ENCODE measurements around the gene ERGIC3. TPM values are rescaled to one million over a fixed set of nuclear protein-coding genes. Genes with fewer than 3 reads are reported as not detected.

ERGIC3 gene
- 301 TPM for total RNA-seq

DNA sequence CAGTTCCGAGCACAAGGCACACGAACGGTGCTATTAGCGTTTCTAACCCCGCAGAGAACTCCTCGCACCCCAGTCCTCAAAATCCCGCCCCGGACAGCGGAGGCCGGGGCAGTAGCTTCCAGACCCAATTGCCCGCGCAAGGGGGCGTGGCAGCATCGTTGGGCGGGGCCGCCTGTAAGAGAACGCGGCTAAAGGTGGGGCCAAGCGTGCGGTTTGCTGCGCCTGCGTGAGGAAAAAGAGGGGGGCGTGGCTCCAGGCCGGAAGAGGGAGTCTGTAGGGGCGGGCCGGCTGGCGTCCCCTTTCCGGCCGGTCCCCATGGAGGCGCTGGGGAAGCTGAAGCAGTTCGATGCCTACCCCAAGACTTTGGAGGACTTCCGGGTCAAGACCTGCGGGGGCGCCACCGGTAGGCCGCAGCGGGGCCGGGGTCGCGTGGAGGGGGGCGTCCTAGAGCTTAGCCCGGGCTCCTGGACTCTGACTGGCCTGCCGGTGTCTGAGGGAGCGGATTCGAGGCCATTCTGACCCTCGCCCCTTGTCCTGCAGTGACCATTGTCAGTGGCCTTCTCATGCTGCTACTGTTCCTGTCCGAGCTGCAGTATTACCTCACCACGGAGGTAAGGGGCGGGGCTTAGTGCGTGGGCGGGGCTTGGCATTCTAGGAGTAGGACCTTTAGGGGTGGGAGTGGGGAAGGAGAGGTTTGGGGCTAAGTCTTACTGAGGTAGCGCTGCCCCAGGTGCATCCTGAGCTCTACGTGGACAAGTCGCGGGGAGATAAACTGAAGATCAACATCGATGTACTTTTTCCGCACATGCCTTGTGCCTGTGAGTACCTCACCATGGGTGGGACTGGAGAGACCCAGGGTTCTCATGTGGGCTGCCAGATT, at the start of gene ERGIC3:
Gene ERGIC3 (plus strand): TSS at position 296 of the 880 bp plus-strand sequence. CDS start 20 bp downstream, at position 316.

DNA sequence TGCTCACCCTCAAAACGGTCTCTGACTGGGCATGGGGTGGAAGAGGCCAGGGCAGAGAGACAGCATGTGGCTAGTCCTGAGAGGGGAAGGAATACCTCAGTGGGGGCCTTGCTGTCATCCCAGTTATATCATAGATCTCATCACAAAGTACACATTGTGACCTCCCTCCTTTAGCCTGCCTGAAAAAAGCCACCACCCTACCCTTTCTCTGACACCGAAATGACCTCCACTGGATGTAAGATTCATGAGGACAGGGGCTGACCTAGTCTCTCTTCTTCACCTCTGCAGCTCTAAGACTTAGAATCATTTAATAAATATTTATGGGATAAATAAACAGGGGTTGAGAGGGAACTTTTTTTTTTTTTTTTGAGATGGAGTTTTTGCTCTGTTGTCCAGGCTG, 12.3 kb upstream of the ERGIC3 start, which contains the start of gene C20orf173:
Gene C20orf173 (minus strand): TSS at position 101 of the 400 bp plus-strand sequence. CDS start 279 bp downstream, outside the sequence.

Small RNA genes lying within 50 kb of the gene (small RNA-seq; reads per million reads assigned to genes)
- not detected for gene RPL37P1 (ENCODE audit: low replicate concordance)

Other genes starting within 250 kb of the ERGIC3 start
- gene FAM83C, start 249.7 kb upstream of the ERGIC3 start, total RNA-seq = not detected
- 41.1 TPM for gene UQCC1, start 130.1 kb upstream of the ERGIC3 start, total RNA-seq
- 0.12 TPM for gene GDF5, start 103.8 kb upstream of the ERGIC3 start, total RNA-seq
- gene CEP250, start 86.5 kb upstream of the ERGIC3 start, total RNA-seq = 21.4 TPM
- gene C20orf173, start 12.4 kb upstream of the ERGIC3 start, total RNA-seq = not detected
- 2.9 TPM for gene SPAG4, start 73.8 kb downstream of the ERGIC3 start, total RNA-seq
- gene CPNE1, start 122.8 kb downstream of the ERGIC3 start, total RNA-seq = 129 TPM
- gene RBM12, start 122.8 kb downstream of the ERGIC3 start, total RNA-seq = 49.7 TPM
- 47.8 TPM for gene NFS1, start 157.3 kb downstream of the ERGIC3 start, total RNA-seq
- 237 TPM for gene ROMO1, start 157.3 kb downstream of the ERGIC3 start, total RNA-seq
- gene RBM39, start 200.2 kb downstream of the ERGIC3 start, total RNA-seq = 536 TPM
- gene PHF20, start 229.9 kb downstream of the ERGIC3 start, total RNA-seq = 32.5 TPM

Data from metanephros (tissue), 2 donors.